HG02678 (cell line): Measurements from ENCODE around the gene NKX2-8.
"Not testable (repeated sequence)": the region's sequence is repeated elsewhere in the genome, so short reads cannot be mapped to it uniquely, and the experiment has no call there.

Experiments
- ATAC-seq: cut with Tn5 transposase; IDR thresholded peaks from one replicate; pipeline ENCODE4 v1.9.1; 2021; ENCODE audit warnings: mild to moderate bottlenecking, moderate library complexity; ENCODE audit not compliant: unreplicated experiment

NKX2-8 gene

GRCh38 chr14:36580856-36581831, 1.3 kb downstream of the NKX2-8 start:
- peak; percentile 57 for ATAC-seq

DNA sequence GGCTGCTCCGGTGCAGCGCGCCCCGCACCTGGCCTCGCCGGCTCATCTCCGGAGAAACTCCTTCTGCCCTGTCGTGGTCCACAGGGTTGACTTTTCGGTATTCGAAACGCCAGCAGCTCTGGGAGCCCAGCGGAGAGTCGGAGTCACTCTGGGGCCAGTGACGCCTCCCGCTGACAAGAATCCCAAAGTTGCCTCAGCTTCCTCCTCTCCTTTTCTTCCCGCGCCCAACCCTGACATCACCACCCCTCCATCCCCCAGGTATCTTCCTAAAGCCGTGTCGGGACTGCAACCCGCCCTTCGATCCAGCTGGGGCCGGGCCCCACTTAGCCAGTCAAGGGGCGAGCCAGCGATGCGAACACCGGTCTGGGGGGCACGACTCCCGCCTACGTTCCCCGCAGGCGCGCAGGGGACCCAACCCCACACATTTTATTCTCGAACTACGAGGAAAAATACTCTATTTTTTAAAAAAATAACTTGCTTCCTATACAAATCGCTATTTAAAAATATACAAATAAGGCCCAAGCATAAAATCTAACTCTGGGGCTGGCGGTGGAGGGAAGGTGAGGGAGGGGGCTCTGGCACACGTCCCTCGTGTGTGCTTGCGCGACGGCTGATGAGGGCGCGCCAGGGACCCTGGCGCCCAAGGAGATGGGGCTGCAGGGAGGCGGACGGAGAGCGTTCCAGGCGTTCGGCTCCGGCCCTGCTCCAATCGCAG, 2.1 kb downstream of the NKX2-8 start:
- ATAC-seq, result no peak

DNA sequence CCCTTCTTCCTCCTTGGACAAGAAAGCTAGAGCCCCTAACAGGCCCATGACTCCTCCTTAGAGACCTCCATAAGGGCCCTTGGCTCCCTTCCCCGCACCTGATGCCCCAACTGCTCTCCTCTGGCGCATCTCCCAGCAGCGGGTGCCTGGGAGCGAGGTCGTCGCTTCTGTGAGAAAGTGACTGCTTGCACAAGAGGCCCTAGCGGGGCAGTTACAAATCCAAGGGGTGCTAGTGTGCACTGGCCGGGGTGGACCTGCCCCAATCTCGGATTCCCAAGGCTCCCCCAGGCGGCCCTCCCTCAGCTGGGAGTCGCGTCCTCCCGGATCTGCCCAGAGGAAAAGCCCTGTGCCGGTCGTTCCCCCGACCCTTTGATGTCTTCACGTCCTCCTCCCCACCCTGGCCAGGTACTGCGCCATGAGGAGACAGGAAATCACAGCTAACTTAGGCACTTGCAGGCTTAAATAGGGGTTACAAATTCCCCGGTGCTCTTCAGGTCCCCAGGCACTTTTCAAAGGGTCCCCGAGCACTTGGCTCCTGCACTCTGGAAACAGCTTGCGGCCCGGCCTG, 2.8 kb downstream of the NKX2-8 start:
- ATAC-seq, result no peak

- ATAC-seq, result no peak
Measured at GRCh38 chr14:36579001-36579555, 3.3 kb downstream of the NKX2-8 start.

DNA sequence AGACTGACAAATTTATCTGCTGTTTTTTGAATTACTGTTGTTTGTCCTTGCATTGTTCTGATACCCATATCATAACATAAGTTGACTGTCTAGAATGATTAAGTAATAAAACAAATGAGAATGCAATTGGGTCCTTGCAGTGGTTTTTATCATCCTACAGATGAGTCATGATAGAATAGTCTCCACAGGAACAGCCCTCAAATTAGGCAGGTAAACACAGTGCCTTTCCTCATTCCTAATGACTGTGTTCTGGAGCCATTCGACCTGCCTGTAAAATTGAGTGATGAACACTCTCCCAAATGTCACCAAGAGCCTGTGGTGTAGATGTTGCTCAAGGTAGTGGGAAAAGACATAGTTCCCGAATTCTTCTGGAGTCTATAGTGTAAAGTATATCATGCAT, 12.3 kb downstream of the NKX2-8 start:
- ATAC-seq, result no peak

DNA sequence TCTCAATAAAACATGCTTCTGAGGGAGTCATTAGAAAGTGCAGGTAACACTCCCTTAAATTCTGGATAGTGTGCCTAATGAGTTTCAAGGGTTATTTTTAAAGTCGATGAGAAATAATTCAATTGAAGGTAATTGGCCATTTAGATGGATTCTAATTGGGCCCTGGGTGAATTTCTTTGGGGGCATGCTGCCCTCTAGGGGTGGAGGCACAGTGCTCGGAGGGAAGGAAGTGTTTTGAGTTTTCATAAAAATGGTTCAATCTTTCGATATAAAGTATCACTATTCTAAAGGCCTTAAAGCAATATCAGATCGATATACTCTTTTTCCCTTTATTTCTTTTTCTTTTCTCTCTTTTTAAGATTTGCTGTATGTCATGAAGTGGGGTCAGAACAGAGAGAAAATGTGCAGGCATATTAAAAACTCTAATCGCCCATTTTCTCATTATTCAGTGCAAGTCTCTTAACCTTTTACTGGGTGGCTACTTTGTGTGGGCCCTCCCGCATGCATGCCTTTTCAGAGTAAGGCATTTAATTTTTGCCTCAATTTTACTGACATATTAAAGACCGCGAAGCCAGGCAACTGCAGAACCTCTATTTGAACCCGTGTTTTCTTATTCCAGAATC, 25.5 kb downstream of the NKX2-8 start:
- no peak for ATAC-seq

GRCh38 chr14:36555998-36556743, 26.2 kb downstream of the NKX2-8 start:
- no peak for ATAC-seq

GRCh38 chr14:36553656-36554260, 28.7 kb downstream of the NKX2-8 start:
- ATAC-seq, result no peak

- ATAC-seq, result no peak
Measured at GRCh38 chr14:36550899-36551298, 31.5 kb downstream of the NKX2-8 start.

DNA sequence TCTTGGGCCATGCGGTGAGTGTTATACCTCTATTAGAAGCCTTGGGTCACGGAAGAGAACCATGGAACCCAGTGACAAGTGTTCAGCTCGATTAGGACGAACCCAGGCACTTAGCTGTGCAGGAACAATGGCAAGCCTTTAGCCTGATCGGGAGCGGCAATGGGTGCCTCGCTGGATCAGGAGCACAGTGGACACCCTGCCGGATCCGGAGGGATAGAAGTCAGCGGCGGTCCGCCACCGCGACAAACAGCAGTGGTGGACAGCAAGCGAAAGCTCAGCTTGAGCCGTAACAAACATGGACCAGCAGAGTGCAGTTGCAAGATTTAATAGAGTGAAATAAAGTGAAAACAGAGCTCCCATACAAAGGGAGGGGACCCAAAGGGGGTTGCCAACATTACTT, 38.1 kb downstream of the NKX2-8 start:
- not testable (repeated sequence) for ATAC-seq

DNA sequence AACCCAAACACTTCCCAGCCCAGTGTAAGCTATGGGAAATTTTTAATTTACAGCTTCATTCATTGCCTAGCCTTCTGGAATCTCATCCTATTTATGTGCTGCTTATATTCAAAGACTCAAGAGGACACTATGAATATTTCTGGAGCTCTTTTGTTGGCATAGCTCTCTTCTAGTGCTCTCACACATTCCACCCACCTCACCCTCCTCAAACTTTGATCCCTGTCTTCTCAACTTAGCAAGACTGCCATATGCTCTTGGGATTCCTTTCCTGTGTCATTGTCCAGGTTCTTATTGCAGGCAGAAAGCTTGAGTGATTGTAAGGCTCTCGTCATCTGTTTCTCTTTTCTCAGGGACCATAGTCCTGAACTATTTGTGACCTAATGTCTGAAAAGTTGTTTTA, 44.4 kb downstream of the NKX2-8 start:
- ATAC-seq, result no peak
